GM21825 (cell line): ENCODE data around the gene PKMYT1.

Experiments used
- ATAC-seq: cut with Tn5 transposase; IDR thresholded peaks from one replicate; pipeline ENCODE4 v1.9.1; 2021; ENCODE audit warnings: mild to moderate bottlenecking, moderate library complexity; ENCODE audit not compliant: unreplicated experiment

PKMYT1 gene

GRCh38 chr16:2980227-2981176, at the start of gene PKMYT1:
Gene PKMYT1, minus strand, starts transcription at chr16:2980446. Its CDS starts 789 bp downstream, at chr16:2979657.
- ATAC-seq = peak; percentile 70

DNA sequence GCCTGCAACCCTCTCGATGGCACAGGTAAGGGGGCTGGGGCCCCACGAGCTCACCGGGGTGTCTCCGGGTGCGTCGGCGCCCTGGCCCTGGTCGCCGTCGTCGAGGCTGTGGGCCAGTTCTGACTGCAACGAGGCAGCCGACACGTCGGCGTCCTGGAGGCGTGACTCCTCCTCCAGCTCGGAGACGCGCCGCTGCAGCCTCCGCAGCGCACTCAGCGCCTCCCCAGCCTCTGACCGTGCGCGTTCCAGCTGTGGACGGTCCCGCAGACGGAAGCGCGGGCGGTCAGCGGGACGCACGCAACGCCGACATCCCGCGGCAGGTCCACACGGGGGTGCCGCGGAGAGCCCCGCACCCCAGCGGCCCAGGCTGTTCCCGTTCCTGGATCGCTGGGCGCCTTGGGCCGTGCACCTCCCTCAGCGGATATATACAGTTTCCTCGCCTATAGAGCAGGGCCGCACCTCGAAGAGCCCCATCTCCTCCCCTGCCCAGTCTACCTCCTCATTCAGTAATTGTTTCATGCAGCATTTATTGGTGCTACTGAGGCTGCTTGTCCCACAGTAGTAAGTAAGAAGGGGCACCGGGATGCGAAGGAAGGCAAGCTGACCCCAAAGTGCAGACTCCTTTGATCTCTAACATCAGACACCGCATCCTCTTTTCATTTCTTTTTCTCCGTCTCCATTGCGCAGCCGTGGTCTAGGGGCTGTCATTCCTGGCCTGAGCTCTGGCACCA, 49.4 kb upstream of the PKMYT1 start:
- ATAC-seq = no peak

DNA sequence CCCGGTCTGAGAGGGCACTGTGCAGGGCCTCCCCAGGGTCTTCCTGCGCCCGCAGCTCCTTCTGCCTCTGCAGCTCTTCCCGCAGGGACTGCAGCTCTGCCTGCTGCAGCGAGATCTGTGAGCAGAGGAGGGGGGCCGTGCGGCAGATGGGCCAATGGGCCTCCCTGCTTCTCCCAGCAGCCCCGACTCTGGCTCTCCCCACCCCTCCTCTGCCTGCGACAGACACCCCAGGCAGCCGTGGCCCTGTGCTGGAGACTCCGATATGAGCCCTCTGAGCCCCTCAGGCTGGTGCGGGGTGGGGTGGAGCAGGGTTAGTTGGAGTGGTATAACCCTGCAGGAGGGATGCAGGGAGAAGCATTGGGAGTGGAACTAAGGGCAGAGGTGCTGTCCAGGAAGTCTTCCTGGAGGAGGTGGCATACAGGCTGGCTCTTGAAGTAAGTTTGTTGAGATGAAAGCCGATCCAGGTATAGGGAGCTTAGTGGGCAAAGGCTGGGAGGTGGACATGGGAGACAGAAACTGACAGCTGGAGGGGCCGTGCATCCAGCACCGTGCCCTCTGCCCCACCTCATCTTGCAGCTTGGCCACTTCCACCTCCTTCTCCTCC, 48.6 kb upstream of the PKMYT1 start:
- no peak for ATAC-seq

- ATAC-seq = no peak
Measured at GRCh38 chr16:3027983-3028715, 47.9 kb upstream of the PKMYT1 start.

DNA sequence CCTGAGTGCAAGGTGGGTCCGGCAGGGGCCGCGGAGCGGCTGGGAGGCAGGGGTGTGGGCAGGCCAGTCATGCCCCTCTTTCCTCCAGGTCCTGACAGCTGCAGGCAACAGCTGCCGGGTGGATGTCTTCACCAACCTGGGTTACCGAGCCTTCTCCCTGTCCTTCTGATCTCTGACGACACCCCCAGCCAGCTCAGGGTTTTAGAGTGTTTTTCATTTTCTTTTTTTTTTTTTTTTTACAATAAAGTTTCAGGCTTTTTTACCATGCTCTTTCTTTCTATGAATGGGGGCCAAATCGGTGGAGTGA, 47.2 kb upstream of the PKMYT1 start:
- no peak for ATAC-seq

- ATAC-seq = no peak
Measured at GRCh38 chr16:3026609-3027488, 46.6 kb upstream of the PKMYT1 start.

GRCh38 chr16:3026003-3026378, 45.7 kb upstream of the PKMYT1 start:
- no peak for ATAC-seq

DNA sequence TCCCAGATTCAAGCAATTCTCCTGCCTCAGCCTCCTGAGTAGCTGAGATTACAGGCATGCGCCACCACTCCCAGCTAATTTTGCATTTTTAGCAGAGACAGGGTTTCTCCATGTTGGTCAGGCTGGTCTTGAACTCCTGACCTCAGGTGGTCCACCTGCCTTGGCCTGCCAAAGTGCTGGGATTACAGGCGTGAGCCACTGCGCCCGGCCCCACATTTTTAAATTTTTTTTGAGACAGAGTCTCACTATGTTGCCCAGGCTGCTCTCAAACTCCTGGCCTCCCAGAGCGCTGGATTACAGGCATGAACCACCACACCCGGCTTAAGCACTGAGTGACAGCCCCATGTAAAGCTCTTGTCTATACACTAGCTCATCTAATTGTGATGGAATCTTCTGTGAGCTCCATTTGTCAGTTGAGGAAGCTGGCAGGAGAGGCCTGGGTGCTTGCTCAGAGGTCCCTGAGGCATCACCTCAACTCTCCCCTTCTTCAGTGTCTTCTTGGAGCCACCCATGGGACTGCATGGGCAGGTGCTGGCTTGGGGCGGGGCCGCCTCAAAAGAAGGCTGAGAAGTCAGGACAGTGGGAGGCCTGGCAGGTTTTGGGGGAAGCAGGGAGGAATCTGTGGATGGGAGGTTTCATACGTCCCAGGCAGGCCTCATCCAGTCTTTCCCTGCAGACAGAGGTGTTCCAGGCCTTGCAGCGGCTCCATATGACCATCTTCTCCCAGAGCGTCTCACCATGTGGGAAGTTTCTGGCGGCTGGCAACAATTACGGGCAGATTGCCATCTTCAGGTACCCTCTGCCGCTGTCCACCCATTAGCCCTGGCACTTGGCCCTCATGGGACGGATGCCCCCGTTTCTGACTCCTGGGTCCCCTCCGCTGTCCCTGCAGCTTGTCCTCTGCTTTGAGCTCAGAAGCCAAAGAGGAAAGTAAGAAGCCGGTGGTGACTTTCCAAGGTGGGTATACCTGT, 45.1 kb upstream of the PKMYT1 start:
- no peak for ATAC-seq

DNA sequence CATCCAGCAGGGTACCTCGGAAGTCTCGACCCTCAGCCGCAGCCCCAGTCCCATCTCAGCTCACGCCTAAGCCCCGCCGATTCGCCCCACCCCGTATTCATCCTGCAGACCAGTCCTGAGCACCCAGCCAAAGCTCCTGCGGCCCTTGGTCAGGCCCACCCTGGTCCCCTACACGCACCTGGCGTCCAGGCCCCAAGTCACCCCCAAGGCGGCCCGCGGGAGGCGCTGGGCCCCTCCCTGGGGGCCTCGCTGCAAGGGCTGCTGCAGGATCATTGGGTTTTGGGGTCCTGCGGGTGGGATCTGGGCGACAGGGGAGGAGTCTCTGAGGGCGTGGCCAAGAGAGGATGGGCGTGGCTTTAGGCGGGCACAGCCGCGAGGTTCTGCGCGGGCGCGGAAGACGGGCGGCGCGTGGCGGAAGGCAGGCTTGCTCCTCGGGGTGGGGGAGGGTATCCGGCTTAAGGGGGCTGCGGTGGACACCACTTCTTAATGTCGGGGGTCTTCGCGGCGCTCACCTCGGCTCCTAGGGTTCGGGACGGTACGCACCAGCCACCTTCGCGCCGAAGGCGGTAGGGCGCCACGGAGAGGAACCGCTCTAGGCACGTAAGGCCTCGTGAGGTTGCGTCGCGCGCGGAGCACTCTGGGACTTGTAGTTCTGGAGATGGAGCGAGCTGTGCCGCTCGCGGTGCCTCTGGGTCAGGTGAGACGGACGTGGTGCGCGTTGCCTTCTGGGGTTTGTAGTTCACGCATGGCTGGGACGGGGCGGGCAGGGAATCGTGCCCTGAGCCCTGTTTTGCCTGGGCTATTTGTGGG, 43.6 kb upstream of the PKMYT1 start, which contains the start of the genes HCFC1R1 and THOC6:
Gene HCFC1R1, minus strand, starts transcription at position 274 of the 810 bp plus-strand sequence. Its CDS starts 1 bp downstream, at position 273.
Gene THOC6, plus strand, starts transcription at position 367 of the 810 bp plus-strand sequence. Its CDS starts 292 bp downstream, at position 659.
- ATAC-seq = peak; percentile 56

DNA sequence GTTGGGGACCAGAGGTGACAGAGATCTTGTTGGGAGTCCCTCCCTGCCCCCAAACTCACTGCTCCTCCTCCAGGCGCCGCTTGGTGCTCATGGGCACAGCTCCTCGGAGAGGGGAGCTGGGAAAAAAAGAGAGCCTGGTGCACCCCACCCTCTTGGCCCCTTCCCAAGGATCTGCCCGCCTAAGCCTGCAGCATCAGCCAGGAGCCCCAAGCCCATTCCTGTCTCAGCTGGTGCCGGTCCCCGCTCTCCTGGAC, 43.1 kb upstream of the PKMYT1 start:
- no peak for ATAC-seq

DNA sequence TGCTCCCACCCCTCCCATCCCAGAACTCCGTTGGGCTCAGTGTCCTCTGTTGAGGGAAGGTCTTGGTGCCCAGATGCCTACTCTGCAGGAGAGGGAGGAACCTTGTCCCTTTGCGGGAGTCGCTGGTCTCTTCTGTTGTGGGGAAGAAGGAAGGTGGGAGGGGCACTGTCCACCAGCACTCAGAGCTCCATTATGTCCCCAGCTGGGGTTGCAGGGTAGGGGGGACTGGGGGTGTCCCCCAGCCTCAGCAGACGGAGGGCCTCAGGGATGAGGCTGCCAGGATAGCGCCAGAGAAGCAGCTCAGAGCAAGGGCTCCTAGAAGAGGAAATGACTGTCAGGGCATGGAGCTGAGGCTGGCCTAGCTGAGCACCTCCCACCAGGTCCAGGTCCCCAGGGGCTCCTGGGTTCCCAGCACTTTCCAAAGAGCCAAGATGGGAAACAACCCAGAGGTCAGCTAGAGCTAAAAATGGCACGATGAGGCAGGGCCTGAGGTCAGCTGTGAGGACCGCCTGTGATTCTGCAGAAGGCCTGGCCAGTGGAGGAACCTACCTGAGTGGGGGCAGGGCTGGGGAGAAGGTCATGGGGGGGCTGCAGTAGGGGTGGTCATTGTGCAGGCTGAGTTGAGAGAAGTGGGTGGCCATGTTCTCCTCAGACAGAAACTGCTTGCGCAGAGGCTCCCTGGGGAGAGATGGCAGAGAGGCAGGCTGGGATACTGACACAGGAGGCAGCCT, 42.6 kb upstream of the PKMYT1 start:
- no peak for ATAC-seq

- ATAC-seq = no peak
Measured at GRCh38 chr16:3022208-3022683, 42.0 kb upstream of the PKMYT1 start.

DNA sequence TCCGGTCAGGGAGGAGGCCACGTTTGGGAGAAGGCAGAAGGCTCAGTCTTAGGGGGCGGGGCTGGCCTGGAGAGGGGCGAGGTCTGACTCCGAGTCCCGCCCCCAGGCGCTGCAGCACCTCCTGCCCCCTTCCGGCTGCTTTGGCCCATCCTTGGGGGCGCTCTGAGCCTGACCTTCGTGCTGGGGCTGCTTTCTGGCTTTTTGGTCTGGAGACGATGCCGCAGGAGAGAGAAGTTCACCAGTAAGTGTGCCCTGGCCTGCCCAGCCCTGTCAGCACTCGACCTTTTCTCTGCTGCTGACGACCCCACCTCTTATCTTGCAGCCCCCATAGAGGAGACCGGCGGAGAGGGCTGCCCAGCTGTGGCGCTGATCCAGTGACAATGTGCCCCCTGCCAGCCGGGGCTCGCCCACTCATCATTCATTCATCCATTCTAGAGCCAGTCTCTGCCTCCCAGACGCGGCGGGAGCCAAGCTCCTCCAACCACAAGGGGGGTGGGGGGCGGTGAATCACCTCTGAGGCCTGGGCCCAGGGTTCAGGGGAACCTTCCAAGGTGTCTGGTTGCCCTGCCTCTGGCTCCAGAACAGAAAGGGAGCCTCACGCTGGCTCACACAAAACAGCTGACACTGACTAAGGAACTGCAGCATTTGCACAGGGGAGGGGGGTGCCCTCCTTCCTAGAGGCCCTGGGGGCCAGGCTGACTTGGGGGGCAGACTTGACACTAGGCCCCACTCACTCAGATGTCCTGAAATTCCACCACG, 41.4 kb upstream of the PKMYT1 start:
- no peak for ATAC-seq

GRCh38 chr16:3020604-3021448, 40.6 kb upstream of the PKMYT1 start:
- ATAC-seq = no peak

DNA sequence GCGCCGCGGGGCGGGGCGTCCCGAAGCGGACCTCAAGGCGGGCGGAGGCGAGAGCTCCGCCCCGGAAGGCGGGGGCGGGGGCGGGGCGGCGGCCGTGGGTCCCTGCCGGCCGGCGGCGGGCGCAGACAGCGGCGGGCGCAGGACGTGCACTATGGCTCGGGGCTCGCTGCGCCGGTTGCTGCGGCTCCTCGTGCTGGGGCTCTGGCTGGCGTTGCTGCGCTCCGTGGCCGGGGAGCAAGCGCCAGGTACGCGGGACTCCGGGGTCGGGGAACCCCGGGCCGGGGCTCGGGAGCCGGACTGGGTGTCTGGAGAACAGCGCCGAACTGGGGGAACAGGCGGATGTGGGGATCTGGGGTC, 40.0 kb upstream of the PKMYT1 start, which contains the start of gene TNFRSF12A:
Gene TNFRSF12A, plus strand, starts transcription at position 122 of the 357 bp plus-strand sequence. Its CDS starts 30 bp downstream, at position 152.
- ATAC-seq = peak; percentile 27
